ENCODE data around the gene MOSPD3.

MOSPD3 gene

GRCh38 chr7:100567031-100567730 lies 45.2 kb upstream of the MOSPD3 start:
- no peak for DNase-seq (ENCODE audit: low spot score)
- in situ Hi-C loops (cut with MboI; ENCODE audit: low sequenced_read_pairs, unreplicated experiment): loop anchor here (25.0 kb wide), 1 partner anchor 105 kb away; the partner anchor contains the start of gene SPACDR

DNA sequence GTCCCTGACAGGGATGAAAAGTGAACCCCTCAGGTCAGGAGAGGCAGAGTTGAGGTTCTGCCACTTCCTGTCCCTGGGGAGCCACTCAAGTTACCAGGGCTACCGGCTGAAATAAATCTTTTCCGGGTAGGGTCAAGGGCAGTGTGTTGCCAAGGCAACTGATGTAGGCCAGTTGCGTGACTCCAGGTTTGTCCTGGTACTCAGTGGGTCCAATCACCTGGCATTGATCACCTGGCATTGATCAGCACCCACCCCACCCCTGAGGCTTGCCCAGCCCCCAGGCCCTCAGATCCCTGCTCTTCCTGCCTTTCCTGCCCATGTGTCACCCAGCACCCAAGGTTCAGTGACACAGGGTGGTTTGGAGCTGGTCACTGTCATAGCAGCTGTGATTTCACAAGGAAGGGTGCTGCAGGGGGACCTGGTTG lies 44.6 kb upstream of the MOSPD3 start:
- DNase-seq (ENCODE audit: low spot score): no peak
- TF ChIP-seq, protein P1, sequence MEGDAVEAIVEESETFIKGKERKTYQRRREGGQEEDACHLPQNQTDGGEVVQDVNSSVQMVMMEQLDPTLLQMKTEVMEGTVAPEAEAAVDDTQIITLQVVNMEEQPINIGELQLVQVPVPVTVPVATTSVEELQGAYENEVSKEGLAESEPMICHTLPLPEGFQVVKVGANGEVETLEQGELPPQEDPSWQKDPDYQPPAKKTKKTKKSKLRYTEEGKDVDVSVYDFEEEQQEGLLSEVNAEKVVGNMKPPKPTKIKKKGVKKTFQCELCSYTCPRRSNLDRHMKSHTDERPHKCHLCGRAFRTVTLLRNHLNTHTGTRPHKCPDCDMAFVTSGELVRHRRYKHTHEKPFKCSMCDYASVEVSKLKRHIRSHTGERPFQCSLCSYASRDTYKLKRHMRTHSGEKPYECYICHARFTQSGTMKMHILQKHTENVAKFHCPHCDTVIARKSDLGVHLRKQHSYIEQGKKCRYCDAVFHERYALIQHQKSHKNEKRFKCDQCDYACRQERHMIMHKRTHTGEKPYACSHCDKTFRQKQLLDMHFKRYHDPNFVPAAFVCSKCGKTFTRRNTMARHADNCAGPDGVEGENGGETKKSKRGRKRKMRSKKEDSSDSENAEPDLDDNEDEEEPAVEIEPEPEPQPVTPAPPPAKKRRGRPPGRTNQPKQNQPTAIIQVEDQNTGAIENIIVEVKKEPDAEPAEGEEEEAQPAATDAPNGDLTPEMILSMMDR (IDR thresholded peaks at IDR 0.05; ENCODE audit: borderline replicate concordance, control extremely low read depth, extremely low read depth, insufficient read depth, missing control alignments): no peak
- in situ Hi-C loops (cut with MboI; ENCODE audit: low sequenced_read_pairs, unreplicated experiment): loop anchor here (25.0 kb wide), 1 partner anchor 105 kb away; the partner anchor contains the start of gene SPACDR

More at GRCh38 chr7:100567031-100567730, 45.2 kb upstream of the MOSPD3 start:
- TF ChIP-seq, protein P1 (IDR thresholded peaks at IDR 0.05; ENCODE audit: borderline replicate concordance, control extremely low read depth, extremely low read depth, insufficient read depth, missing control alignments): no peak

DNA sequence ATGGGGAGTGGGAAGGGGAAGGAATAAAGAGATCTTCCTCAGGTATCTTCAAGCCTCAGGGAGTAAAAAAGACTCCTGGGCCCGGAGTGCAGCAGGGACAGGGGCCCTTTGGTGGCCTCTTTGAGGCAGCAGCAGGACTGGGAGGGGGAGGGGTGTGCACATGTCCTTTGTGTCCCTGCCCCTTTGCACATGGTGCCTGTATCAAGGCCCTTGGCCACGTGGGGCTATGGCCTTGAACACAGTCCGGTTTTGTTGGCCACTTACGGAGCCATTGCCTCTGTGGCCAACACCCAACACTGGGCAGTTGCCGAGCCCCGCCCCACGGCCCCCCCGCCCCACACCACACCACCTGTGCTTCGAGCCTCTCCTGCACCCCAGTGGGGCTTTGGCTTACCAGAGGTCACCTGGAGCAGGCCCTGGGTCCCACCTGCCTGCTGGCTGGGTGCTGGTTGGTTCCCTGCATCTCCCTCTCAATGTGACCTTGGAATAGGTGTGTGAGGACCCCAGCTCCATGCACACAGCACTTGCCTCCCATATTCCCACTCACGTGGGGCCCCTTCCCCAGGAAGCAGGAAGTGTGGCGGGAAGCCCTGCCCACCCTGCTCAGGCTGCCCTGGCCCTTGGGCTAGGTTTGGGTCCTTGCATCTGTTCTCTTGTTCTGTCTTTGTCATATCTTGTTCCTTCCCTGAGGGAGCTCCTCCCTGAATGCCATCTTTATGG lies 44.0 kb upstream of the MOSPD3 start:
- TF ChIP-seq, protein P1 (IDR thresholded peaks at IDR 0.05; ENCODE audit: borderline replicate concordance, control extremely low read depth, extremely low read depth, insufficient read depth, missing control alignments): no peak
- in situ Hi-C loops (cut with MboI; ENCODE audit: low sequenced_read_pairs, unreplicated experiment): loop anchor here (25.0 kb wide), 1 partner anchor 106 kb away; the partner anchor contains the start of gene SPACDR
- no peak for DNase-seq (ENCODE audit: low spot score)

- peak; percentile 73 for DNase-seq (ENCODE audit: low spot score)
- TF ChIP-seq, protein P1 (IDR thresholded peaks at IDR 0.05; ENCODE audit: borderline replicate concordance, control extremely low read depth, extremely low read depth, insufficient read depth, missing control alignments): peak; percentile 42
- in situ Hi-C loops (cut with MboI; ENCODE audit: low sequenced_read_pairs, unreplicated experiment): loop anchor here (25.0 kb wide), 1 partner anchor 107 kb away; the partner anchor contains the start of gene SPACDR
Measured at GRCh38 chr7:100568896-100569844, 43.2 kb upstream of the MOSPD3 start.

DNA sequence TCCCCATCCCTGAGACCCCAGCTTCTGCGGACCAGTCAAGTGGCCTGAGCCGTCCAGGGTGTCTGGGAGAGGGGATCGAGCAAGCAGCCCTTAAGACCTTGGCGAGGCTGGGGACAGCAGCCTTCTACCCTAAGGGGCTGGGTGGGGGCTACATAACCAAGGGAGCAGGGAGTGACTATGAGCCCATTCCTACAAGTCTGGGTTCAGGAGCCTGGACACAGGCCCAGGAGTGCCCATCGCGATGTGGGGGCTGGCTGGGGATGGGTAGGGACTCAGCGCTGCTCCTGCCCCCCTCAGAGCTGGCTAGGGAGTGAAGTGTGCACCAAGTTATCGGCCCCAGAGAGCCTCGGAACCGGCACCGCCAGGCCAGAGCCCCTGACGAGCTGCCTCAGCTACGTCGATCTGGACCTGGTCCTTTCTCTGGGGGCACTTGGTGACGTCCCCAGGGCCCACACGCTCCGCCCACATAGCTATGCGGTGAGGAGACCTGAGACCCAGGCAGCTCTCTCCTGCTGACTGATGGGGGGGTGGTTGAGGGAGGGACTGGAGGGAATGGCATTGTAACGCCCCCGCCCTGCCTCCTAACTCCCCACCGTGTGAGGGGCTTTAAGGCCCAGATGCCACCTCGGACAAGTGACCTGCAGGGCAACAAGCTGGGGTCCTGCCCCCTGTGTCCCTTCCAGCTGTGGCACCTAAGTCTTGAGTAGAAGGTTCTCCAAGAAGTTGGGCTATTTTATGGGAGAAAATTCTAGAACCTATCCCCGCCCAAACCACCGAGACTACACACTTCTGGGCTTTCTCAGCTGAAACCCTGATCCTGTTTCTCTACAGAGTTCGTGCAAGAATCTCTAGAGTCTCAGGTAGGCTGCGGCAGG lies 41.1 kb upstream of the MOSPD3 start:
- in situ Hi-C loops (cut with MboI; ENCODE audit: low sequenced_read_pairs, unreplicated experiment): loop anchor here (25.0 kb wide), 1 partner anchor 109 kb away; the partner anchor contains the start of gene SPACDR
- no peak for DNase-seq (ENCODE audit: low spot score)
- TF ChIP-seq, protein P1 (IDR thresholded peaks at IDR 0.05; ENCODE audit: borderline replicate concordance, control extremely low read depth, extremely low read depth, insufficient read depth, missing control alignments): no peak
